CD4-positive, alpha-beta memory T cell (primary cell): Measurements from ENCODE around the gene RASD1. TPM values are rescaled to one million over a fixed set of nuclear protein-coding genes. Genes with fewer than 3 reads are reported as not detected.

Source experiments
- CTCF ChIA-PET: fragments of 350-600 bp; sonication (Branson Sonifier 250); formaldehyde crosslinking; loops from one replicate; lab custom pipeline; 2021; ENCODE audit warnings: inconsistent platforms; ENCODE audit not compliant: partially characterized antibody; lab: Charles Lee
- POLR2A ChIA-PET: fragments of 350-600 bp; sonication (Branson Sonifier 250); formaldehyde crosslinking; loops from one replicate; lab custom pipeline; 2021; ENCODE audit not compliant: partially characterized antibody; lab: Charles Lee
- DNase-seq, 5 donors: peaks; one replicate each; pipeline versions ENCODE4 v3.0.0 to v3.0.0-alpha.2; 2020 to 2022; ENCODE audit warnings: mixed read lengths in 1 of 5
- H3K27ac ChIP-seq: one replicate; pipeline ENCODE4 v1.7.0; 2013; ENCODE audit warnings: low read depth, low read length
- H3K27me3 ChIP-seq: 2 replicates; pipeline ENCODE4 v1.7.0; 2013; ENCODE audit warnings: mild to moderate bottlenecking, low read length, moderate library complexity; ENCODE audit not compliant: insufficient read depth
- H3K36me3 ChIP-seq: 2 replicates; pipeline ENCODE4 v1.7.0; 2013; ENCODE audit warnings: mild to moderate bottlenecking, low read length, moderate library complexity; ENCODE audit not compliant: insufficient read depth
- H3K4me1 ChIP-seq: 2 replicates; pipeline ENCODE4 v1.7.0; 2013; ENCODE audit warnings: mild to moderate bottlenecking, low read length, moderate library complexity; ENCODE audit not compliant: insufficient read depth
- H3K4me3 ChIP-seq, 2 donors: one replicate each; pipeline ENCODE4 v1.7.0; 2013; ENCODE audit warnings: low read length in 2 of 2, mild to moderate bottlenecking in 1 of 2
- H3K9me3 ChIP-seq, 2 donors: one replicate each; pipeline ENCODE4 v1.7.0; 2013; ENCODE audit warnings: low read length in 2 of 2, control low read depth in 1 of 2; ENCODE audit not compliant: control insufficient read depth in 1 of 2
- H3K27ac Mint-ChIP-seq, 7 donors: one replicate each; pipeline ENCODE4 v1.8.0; 2020 to 2021; ENCODE audit warnings: mixed read lengths in 7 of 7, mild to moderate bottlenecking in 6 of 7, inconsistent platforms in 3 of 7, moderate library complexity in 3 of 7
- H3K27me3 Mint-ChIP-seq, 2 donors: one replicate each; pipeline ENCODE4 v1.8.0; 2020 to 2021; ENCODE audit warnings: mixed read lengths in 2 of 2
- H3K36me3 Mint-ChIP-seq, 2 donors: one replicate each; pipeline ENCODE4 v1.8.0; 2020 to 2021; ENCODE audit warnings: mixed read lengths in 2 of 2, inconsistent platforms in 1 of 2, mild to moderate bottlenecking in 1 of 2
- H3K4me1 Mint-ChIP-seq, 4 donors: one replicate each; pipeline ENCODE4 v1.8.0; 2020 to 2021; ENCODE audit warnings: mixed read lengths in 4 of 4, mild to moderate bottlenecking in 1 of 4
- H3K4me3 Mint-ChIP-seq, 8 donors: one replicate each; pipeline ENCODE4 v1.8.0; 2020 to 2021; ENCODE audit warnings: mixed read lengths in 8 of 8, mild to moderate bottlenecking in 7 of 8, moderate library complexity in 6 of 8, inconsistent platforms in 3 of 8
- H3K9me3 Mint-ChIP-seq, 8 donors: one replicate each; pipeline ENCODE4 v1.8.0; 2020 to 2021; ENCODE audit warnings: mixed read lengths in 8 of 8, mild to moderate bottlenecking in 5 of 8, inconsistent platforms in 3 of 8, moderate library complexity in 1 of 8
- intact Hi-C: fragments of 100-400 bp; cut with micrococcal nuclease; formaldehyde crosslinking; loops from one replicate; pipeline ENCODE4 v1.15.1; 2023
- polyA plus RNA-seq, 2 donors: library from polyadenylated mRNA; unstranded; fragments of 300-500 nt; fragmentation: Illumina TruSeq; gene quantifications; one replicate each; pipeline ENCODE4 v1.2.3, GENCODE V29; 2021
- total RNA-seq, 2 experiments: library from RNA; stranded (reverse); gene quantifications; one replicate each; pipeline ENCODE4 v1.2.3, GENCODE V29; 2021

Gene RASD1
- total and polyA plus RNA-seq, 4 experiments from 2014 or later = 0.38 to 0.87 (median 0.65) TPM

- Mint-ChIP-seq H3K27me3 (peaks cover 14 to 25% of the 10 kb centered on the region in 2 donors), H3K4me1 (peaks cover 5 to 14% (median 9%) of the 10 kb centered on the region in 4 donors), H3K9me3 (no peaks in the 10 kb centered on the region), H3K4me3 (no peak overlapping the region), H3K36me3 (peaks cover 0 to 7% of the 10 kb centered on the region in 2 donors), H3K27ac (no peak overlapping the region)
- no peaks in the 10 kb centered on the region for H3K27me3 ChIP-seq
- H3K36me3 ChIP-seq = no peaks in the 10 kb centered on the region
- H3K27ac ChIP-seq = no peak overlapping the region
- no peak overlapping the region for H3K4me3 ChIP-seq
- ChIA-PET POLR2A (no interaction called here), CTCF (interaction anchor here (3.2 kb wide), 1 partner anchor 24 kb away, joined by 15 read pairs; the partner anchor contains the start of gene RASD1)
- peaks cover 10% of the 10 kb centered on the region for H3K4me1 ChIP-seq
- H3K9me3 ChIP-seq = no peaks in the 10 kb centered on the region
- intact Hi-C loops = no loop called here
- no peak for DNase-seq
Measured at GRCh38 chr17:17472333-17472920, 23.8 kb downstream of the RASD1 start.

DNA sequence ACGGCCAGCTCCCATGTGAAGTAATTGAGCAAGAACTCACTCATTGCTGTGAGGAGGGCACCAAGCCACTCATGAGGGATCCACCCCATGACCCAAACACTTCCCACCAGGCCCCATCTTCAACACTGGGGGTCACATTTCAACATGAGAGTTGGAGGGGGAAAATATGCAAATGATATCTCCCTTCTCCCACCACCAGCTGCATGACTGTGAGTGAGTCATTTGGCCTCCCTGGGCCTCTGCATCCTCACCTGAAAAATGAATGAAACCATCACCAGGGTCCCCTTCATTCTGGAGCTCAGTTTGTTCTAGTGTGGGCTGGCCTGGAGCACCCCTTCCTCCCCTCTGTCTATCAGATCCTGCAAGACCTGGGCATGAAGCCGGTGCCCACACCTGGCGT is 26.2 kb downstream of the RASD1 start:
- no peak overlapping the region for H3K27ac Mint-ChIP-seq
- no peak overlapping the region for H3K4me3 ChIP-seq
- H3K27ac ChIP-seq = no peak overlapping the region
- no peaks in the 10 kb centered on the region for H3K27me3 ChIP-seq
- H3K36me3 Mint-ChIP-seq = no peaks in the 10 kb centered on the region
- intact Hi-C loops = no loop called here
- H3K4me1 ChIP-seq = no peaks in the 10 kb centered on the region
- DNase-seq = no peak
- no peaks in the 10 kb centered on the region for H3K9me3 Mint-ChIP-seq
- CTCF ChIA-PET = interaction anchor here (1.4 kb wide), 1 partner anchor 173 kb away, joined by 3 read pairs; no protein-coding TSS in a partner anchor
- H3K4me1 Mint-ChIP-seq = no peaks in the 10 kb centered on the region
- no peak overlapping the region for H3K4me3 Mint-ChIP-seq
- H3K9me3 ChIP-seq = no peaks in the 10 kb centered on the region
- POLR2A ChIA-PET = no interaction called here
- peaks cover 19 to 34% of the 10 kb centered on the region in 2 donors for H3K27me3 Mint-ChIP-seq
- H3K36me3 ChIP-seq = no peaks in the 10 kb centered on the region

DNA sequence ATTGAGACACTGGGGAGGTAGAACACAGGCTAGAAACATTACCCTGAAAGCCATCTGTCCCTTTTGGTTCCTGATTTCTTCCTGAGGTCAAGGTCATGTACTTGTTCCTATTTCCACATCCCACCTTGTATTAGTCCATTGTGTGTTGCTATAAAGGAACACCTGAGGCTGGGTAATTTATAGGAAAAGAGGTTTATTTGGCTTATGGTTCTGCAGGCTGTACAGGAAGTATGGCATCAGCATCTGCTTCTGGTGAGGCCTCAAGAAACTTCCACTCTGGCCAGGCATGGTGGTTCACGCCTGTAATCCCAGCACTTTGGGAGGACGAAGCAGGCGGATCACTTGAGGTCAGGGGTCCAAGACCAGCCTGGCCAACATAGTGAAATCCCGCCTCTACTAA is 26.8 kb downstream of the RASD1 start:
- no peaks in the 10 kb centered on the region for H3K4me1 ChIP-seq
- Mint-ChIP-seq H3K4me1 (no peaks in the 10 kb centered on the region), H3K36me3 (no peaks in the 10 kb centered on the region), H3K27ac (no peak overlapping the region), H3K4me3 (no peak overlapping the region), H3K27me3 (peaks cover 24 to 40% of the 10 kb centered on the region in 2 donors), H3K9me3 (no peaks in the 10 kb centered on the region)
- H3K4me3 ChIP-seq = no peak overlapping the region
- H3K9me3 ChIP-seq = no peaks in the 10 kb centered on the region
- no peak overlapping the region for H3K27ac ChIP-seq
- no peak for DNase-seq
- no peaks in the 10 kb centered on the region for H3K36me3 ChIP-seq
- CTCF ChIA-PET = no interaction called here
- POLR2A ChIA-PET = no interaction called here
- no peaks in the 10 kb centered on the region for H3K27me3 ChIP-seq
- intact Hi-C loops = no loop called here

GRCh38 chr17:17468217-17469010 is 27.8 kb downstream of the RASD1 start:
- no peaks in the 10 kb centered on the region for H3K4me1 Mint-ChIP-seq
- H3K27ac Mint-ChIP-seq = no peak overlapping the region
- no peaks in the 10 kb centered on the region for H3K4me1 ChIP-seq
- no peaks in the 10 kb centered on the region for H3K36me3 ChIP-seq
- H3K9me3 Mint-ChIP-seq = no peaks in the 10 kb centered on the region
- H3K27me3 ChIP-seq = no peaks in the 10 kb centered on the region
- H3K4me3 ChIP-seq = no peak overlapping the region
- H3K27me3 Mint-ChIP-seq = peaks cover 26 to 43% of the 10 kb centered on the region in 2 donors
- POLR2A ChIA-PET = no interaction called here
- DNase-seq = no peak
- CTCF ChIA-PET = no interaction called here
- no peak overlapping the region for H3K27ac ChIP-seq
- H3K9me3 ChIP-seq = no peaks in the 10 kb centered on the region
- H3K4me3 Mint-ChIP-seq = no peak overlapping the region
- H3K36me3 Mint-ChIP-seq = no peaks in the 10 kb centered on the region
- intact Hi-C loops = no loop called here

- peaks cover 23 to 36% of the 10 kb centered on the region in 2 donors for H3K27me3 Mint-ChIP-seq
- H3K36me3 Mint-ChIP-seq = no peaks in the 10 kb centered on the region
- no peak for DNase-seq
- Histone ChIP-seq H3K27ac (no peak overlapping the region), H3K4me3 (no peak overlapping the region), H3K36me3 (no peaks in the 10 kb centered on the region), H3K27me3 (no peaks in the 10 kb centered on the region), H3K4me1 (no peaks in the 10 kb centered on the region), H3K9me3 (no peaks in the 10 kb centered on the region)
- ChIA-PET CTCF (interaction anchor here (1.4 kb wide), 1 partner anchor 29 kb away, joined by 5 read pairs; the partner anchor contains the start of gene RASD1), POLR2A (no interaction called here)
- intact Hi-C loops = no loop called here
- no peaks in the 10 kb centered on the region for H3K4me1 Mint-ChIP-seq
- no peaks in the 10 kb centered on the region for H3K9me3 Mint-ChIP-seq
- H3K27ac Mint-ChIP-seq = no peak overlapping the region
- no peak overlapping the region for H3K4me3 Mint-ChIP-seq
Measured at GRCh38 chr17:17467720-17468119, 28.5 kb downstream of the RASD1 start.

GRCh38 chr17:17467016-17467415 is 29.2 kb downstream of the RASD1 start:
- H3K27me3 ChIP-seq = no peaks in the 10 kb centered on the region
- Mint-ChIP-seq H3K27ac (no peak overlapping the region), H3K4me1 (no peaks in the 10 kb centered on the region), H3K9me3 (no peaks in the 10 kb centered on the region), H3K4me3 (no peak overlapping the region), H3K36me3 (no peaks in the 10 kb centered on the region), H3K27me3 (peaks cover 23 to 31% of the 10 kb centered on the region in 2 donors)
- no peaks in the 10 kb centered on the region for H3K9me3 ChIP-seq
- intact Hi-C loops = no loop called here
- H3K4me3 ChIP-seq = no peak overlapping the region
- H3K36me3 ChIP-seq = no peaks in the 10 kb centered on the region
- no peak overlapping the region for H3K27ac ChIP-seq
- POLR2A ChIA-PET = no interaction called here
- CTCF ChIA-PET = interaction anchor here (0.7 to 1.4 kb wide), 2 partner anchors 30 to 107 kb away, joined by 3 to 5 read pairs; partner anchors contain the start of gene RASD1
- no peaks in the 10 kb centered on the region for H3K4me1 ChIP-seq
- DNase-seq = no peak

- H3K9me3 Mint-ChIP-seq = no peaks in the 10 kb centered on the region
- ChIA-PET POLR2A (no interaction called here), CTCF (interaction anchor here (0.7 to 1.4 kb wide), 2 partner anchors 30 to 107 kb away, joined by 3 to 5 read pairs; partner anchors contain the start of gene RASD1)
- Histone ChIP-seq H3K36me3 (no peaks in the 10 kb centered on the region), H3K27me3 (no peaks in the 10 kb centered on the region), H3K27ac (no peak overlapping the region), H3K4me1 (no peaks in the 10 kb centered on the region), H3K4me3 (no peak overlapping the region), H3K9me3 (no peaks in the 10 kb centered on the region)
- peaks cover 23 to 29% of the 10 kb centered on the region in 2 donors for H3K27me3 Mint-ChIP-seq
- no peaks in the 10 kb centered on the region for H3K4me1 Mint-ChIP-seq
- no peak overlapping the region for H3K4me3 Mint-ChIP-seq
- H3K36me3 Mint-ChIP-seq = no peaks in the 10 kb centered on the region
- no peak for DNase-seq
- intact Hi-C loops = no loop called here
- no peak overlapping the region for H3K27ac Mint-ChIP-seq
Measured at GRCh38 chr17:17466511-17466910, 29.7 kb downstream of the RASD1 start.
